Gastrocnemius medialis (tissue), 4 donors: Measurements from ENCODE around the gene IMPDH1. TPM values are rescaled to one million over a fixed set of nuclear protein-coding genes. Genes with fewer than 3 reads are reported as not detected.

Source experiments
- ATAC-seq, 2 donors: fragments of 150-250 bp; one replicate each; pipeline ENCODE4 v1.9.1; 2016
- DNase-seq, 2 donors: peaks; one replicate each; pipeline ENCODE4 v3.0.0-alpha.2; 2019
- H3K27ac ChIP-seq, 4 donors: fragments of 200-600 bp; sonication (generic); 1 replicate in 1 of 4; 2 replicates in 3 of 4; pipeline ENCODE4 v1.5.1; 2016 to 2018; ENCODE audit warnings: mild to moderate bottlenecking in 2 of 4, moderate library complexity in 1 of 4
- H3K27me3 ChIP-seq, 3 donors: fragments of 200-600 bp; sonication (generic) in 2 of 3; 1 replicate in 1 of 3; 2 replicates in 2 of 3; pipeline versions ENCODE4 v1.5.1 to v1.6.0; 2016 to 2019; ENCODE audit warnings: mild to moderate bottlenecking in 1 of 3, moderate library complexity in 1 of 3
- H3K36me3 ChIP-seq, 2 donors: fragments of 200-600 bp; sonication (generic) in 1 of 2; one replicate each; pipeline ENCODE4 v1.5.1; 2017 to 2018
- H3K4me1 ChIP-seq, 2 donors: fragments of 200-600 bp; sonication (generic) in 1 of 2; one replicate each; pipeline ENCODE4 v1.5.1; 2016 to 2017; ENCODE audit warnings: mild to moderate bottlenecking in 2 of 2
- H3K4me3 ChIP-seq, 4 donors: fragments of 200-600 bp; sonication (generic) in 3 of 4; 1 replicate in 1 of 4; 2 replicates in 3 of 4; pipeline ENCODE4 v1.5.1; 2016 to 2019; ENCODE audit warnings: mild to moderate bottlenecking in 2 of 4
- H3K9me3 ChIP-seq, 3 donors: fragments of 200-600 bp; sonication (generic) in 2 of 3; 1 replicate in 1 of 3; 2 replicates in 2 of 3; pipeline ENCODE4 v1.5.1; 2016 to 2019
- POLR2A ChIP-seq, 2 donors: fragments of 450-650 bp; IDR thresholded peaks; one replicate each; pipeline ENCODE4 v1.6.1; 2017; ENCODE audit warnings: antibody characterized with exemption in 2 of 2, mild to moderate bottlenecking in 2 of 2, moderate library complexity in 2 of 2
- in situ Hi-C, 4 donors: fragments of 200-750 bp; cut with MboI; loops; one replicate each; pipeline versions ENCODE4 v1.15.0 to v1.8.0; 2017; ENCODE audit warnings: low sequenced_read_pairs in 4 of 4
- intact Hi-C: fragments of 100-400 bp; cut with DNase I; formaldehyde crosslinking; loops from one replicate; pipeline ENCODE4 v1.15.1; 2023; ENCODE audit warnings: low total_unique reads
- total RNA-seq, 4 donors: library from RNA; depleted of rRNA; stranded (reverse); fragments of >200 nt; gene quantifications; one replicate each; pipeline versions ENCODE4 v1.1.0 to v1.2.3, GENCODE V29; 2016
- TF ChIP-seq, protein P1 (sequence below), 5 experiments: fragments of 450-650 bp in 3 of 5; fragments of 200-600 bp in 2 of 5; sonication (generic) in 2 of 5; IDR thresholded peaks in 4 of 5; conservative IDR thresholded peaks in 1 of 5; 1 replicate in 4 of 5; 2 replicates in 1 of 5; pipeline ENCODE4 v1.5.1; 2016 to 2019; ENCODE audit warnings: antibody characterized with exemption in 5 of 5, mild to moderate bottlenecking in 3 of 5, moderate library complexity in 3 of 5

The IMPDH1 gene
- total RNA-seq, 4 donors from 2014 or later: 4.0 to 7.1 (median 4.9) TPM

DNA sequence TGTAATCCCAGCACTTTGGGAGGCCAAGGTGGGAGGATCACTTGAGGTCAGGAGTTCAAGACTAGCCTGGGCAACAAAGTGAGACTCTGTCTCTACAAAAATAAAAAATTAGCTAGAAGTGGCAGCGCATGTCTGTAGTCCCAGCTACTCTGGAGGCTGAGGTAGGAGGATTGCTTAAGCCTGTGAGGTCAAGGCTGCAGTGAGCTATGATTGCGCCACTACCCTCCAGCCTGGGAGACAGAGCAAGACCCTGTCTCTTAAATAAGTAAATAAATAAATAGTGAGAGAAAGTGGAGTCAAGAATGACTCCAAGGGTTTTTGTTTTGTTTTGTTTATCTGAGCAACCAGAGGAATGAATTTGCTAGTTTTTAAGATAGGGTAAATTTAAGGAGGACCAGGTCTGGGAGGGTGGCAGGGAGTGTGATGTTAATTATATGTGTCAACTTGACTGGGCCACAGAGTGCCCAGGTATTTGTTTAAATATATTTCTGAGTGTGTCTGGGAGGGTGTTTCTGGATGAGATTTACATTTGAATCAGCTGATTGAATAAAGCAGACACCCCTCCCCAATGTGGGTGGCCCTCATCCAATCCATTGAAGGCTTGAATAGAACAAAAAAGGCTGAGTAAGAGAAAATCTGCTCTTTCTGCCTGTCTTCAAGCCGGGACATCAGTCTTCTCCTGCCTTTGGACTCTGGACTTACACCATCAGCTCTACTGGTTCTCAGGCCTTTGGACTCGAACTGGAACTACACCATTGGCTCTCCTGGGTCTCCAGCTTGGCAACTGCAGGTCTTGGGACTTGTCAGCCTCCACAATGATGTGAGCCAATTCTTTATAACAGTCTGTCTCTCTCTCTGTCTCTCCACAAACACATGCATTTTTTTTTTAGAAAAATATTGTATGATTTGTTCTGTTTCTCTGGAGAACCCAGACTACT lies 23.5 kb downstream of the IMPDH1 start:
- Histone ChIP-seq H3K4me3 (no peak overlapping the region), H3K27ac (no peak overlapping the region), H3K36me3 (no peaks in the 10 kb centered on the region), H3K27me3 (no peaks in the 10 kb centered on the region), H3K9me3 (no peaks in the 10 kb centered on the region), H3K4me1 (peaks cover 0 to 4% of the 10 kb centered on the region in 2 donors)
- no peak for DNase-seq
- intact Hi-C loops: no loop called here
- TF ChIP-seq POLR2A (IDR thresholded peaks at IDR 0.05): no peak
- TF ChIP-seq, protein P1, sequence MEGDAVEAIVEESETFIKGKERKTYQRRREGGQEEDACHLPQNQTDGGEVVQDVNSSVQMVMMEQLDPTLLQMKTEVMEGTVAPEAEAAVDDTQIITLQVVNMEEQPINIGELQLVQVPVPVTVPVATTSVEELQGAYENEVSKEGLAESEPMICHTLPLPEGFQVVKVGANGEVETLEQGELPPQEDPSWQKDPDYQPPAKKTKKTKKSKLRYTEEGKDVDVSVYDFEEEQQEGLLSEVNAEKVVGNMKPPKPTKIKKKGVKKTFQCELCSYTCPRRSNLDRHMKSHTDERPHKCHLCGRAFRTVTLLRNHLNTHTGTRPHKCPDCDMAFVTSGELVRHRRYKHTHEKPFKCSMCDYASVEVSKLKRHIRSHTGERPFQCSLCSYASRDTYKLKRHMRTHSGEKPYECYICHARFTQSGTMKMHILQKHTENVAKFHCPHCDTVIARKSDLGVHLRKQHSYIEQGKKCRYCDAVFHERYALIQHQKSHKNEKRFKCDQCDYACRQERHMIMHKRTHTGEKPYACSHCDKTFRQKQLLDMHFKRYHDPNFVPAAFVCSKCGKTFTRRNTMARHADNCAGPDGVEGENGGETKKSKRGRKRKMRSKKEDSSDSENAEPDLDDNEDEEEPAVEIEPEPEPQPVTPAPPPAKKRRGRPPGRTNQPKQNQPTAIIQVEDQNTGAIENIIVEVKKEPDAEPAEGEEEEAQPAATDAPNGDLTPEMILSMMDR (IDR thresholded peaks at IDR 0.05 in 4 of 5, conservative IDR thresholded peaks at IDR 0.05 in 1 of 5): no peak
- ATAC-seq: no peak
- in situ Hi-C loops: loop anchor here in 1 of 4 donors (5.0 kb wide), 1 partner anchor 39 kb away; no protein-coding TSS in a partner anchor

DNA sequence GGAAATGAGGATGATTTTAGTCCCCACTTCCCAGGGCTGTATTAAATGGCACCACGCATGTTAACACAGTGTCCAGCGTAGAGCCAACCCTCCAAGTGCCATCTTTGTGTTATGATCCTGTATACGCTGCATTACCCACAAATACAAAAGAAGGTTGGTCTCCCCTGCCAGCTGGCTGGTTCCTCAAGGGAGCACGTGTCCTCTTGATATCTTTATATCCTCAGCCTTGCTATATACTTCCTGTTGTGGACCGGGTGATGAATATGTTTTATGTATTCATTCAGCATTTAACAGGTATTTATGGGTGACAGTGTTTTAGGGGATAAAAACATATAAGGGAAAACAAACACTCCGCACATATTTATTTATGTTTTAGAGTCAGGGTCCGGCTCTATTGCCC lies 25.1 kb downstream of the IMPDH1 start:
- intact Hi-C loops (no loop called here), in situ Hi-C loops (loop anchor here in 3 of 4 donors (5.0 kb wide), 1 partner anchor 37 kb away; no protein-coding TSS in a partner anchor)
- Histone ChIP-seq H3K4me1 (peaks cover 7 to 17% of the 10 kb centered on the region in 2 donors), H3K36me3 (no peaks in the 10 kb centered on the region), H3K4me3 (no peak overlapping the region), H3K27me3 (no peaks in the 10 kb centered on the region), H3K9me3 (no peaks in the 10 kb centered on the region), H3K27ac (no peak overlapping the region)
- DNase-seq (no peak), ATAC-seq (no peak)
- TF ChIP-seq POLR2A (IDR thresholded peaks at IDR 0.05): no peak
- TF ChIP-seq, protein P1 (IDR thresholded peaks at IDR 0.05 in 4 of 5, conservative IDR thresholded peaks at IDR 0.05 in 1 of 5): no peak

DNA sequence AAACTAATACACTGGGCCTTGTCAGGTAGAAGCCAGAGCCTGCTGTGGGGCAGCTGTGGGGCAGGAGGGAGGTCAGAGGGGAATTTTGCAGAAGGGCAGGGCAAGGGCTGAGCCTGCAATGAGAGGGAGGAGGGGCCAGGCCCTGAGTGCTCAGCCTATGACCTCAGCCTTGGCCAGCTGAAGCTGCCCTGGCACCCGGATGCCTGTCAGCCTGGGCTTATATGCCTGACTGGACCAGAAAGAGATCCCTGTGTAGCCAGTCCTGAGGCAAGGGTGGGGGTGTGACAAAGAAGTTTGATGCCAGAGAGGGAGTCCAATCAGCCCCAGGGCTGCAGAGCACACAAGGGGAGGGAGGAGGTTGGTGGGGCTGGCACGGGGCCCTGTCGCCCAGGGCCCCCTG lies 26.0 kb downstream of the IMPDH1 start:
- H3K9me3 ChIP-seq: no peaks in the 10 kb centered on the region
- H3K27me3 ChIP-seq: no peaks in the 10 kb centered on the region
- in situ Hi-C loops: loop anchor here in 2 of 4 donors (5.0 kb wide), 1 partner anchor 36 kb away; no protein-coding TSS in a partner anchor
- DNase-seq (no peak), ATAC-seq (no peak)
- intact Hi-C loops: no loop called here
- H3K4me3 ChIP-seq: no peak overlapping the region
- TF ChIP-seq, protein P1 (IDR thresholded peaks at IDR 0.05 in 4 of 5, conservative IDR thresholded peaks at IDR 0.05 in 1 of 5): no peak
- TF ChIP-seq POLR2A (IDR thresholded peaks at IDR 0.05): no peak
- H3K36me3 ChIP-seq: no peaks in the 10 kb centered on the region
- peaks cover 15 to 27% of the 10 kb centered on the region in 2 donors for H3K4me1 ChIP-seq
- no peak overlapping the region for H3K27ac ChIP-seq

DNA sequence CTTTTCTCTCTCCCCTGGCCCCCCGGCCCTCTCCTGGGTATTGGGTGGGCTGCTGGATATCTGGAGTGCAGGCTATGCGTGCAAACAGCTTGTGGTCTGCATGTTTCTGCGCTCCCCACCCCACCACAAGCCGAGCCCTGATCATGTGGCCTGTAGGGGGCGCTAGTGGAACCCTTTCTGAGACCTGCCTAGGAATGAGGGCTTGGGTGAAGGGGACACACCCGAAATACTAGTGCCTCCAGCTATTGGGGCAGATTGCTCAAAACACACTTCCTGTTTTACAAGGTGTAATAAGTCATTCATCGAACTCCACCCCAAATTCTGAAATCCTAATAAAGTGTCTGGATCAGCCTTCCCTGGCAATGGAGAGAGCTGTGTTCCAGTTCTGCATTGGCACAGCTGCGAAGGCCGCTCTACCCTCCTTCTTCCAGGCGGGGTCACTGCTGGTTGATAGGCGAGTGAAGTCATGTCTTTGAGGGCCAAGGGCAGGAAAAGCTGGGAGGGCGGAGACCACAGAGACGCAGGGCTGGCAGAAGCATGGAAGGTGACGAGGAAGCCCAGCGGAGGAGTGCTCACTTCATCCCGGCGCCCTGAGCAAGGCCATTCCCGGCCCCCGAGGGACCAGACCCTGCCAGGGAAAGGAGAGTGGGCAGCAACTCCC lies 28.5 kb downstream of the IMPDH1 start:
- H3K27me3 ChIP-seq: no peaks in the 10 kb centered on the region
- in situ Hi-C loops: loop anchor here in 2 of 4 donors (5.0 kb wide), 1 partner anchor 34 kb away; no protein-coding TSS in a partner anchor
- no peak overlapping the region for H3K4me3 ChIP-seq
- H3K36me3 ChIP-seq: no peaks in the 10 kb centered on the region
- no peak for TF ChIP-seq POLR2A (IDR thresholded peaks at IDR 0.05)
- TF ChIP-seq, protein P1 (IDR thresholded peaks at IDR 0.05 in 4 of 5, conservative IDR thresholded peaks at IDR 0.05 in 1 of 5): peak in 1 of 5 experiments; percentile 42
- DNase-seq (no peak), ATAC-seq (peak in 1 of 2 donors; percentile 11)
- H3K27ac ChIP-seq: no peak overlapping the region
- H3K4me1 ChIP-seq: peaks cover 15 to 28% of the 10 kb centered on the region in 2 donors
- intact Hi-C loops: no loop called here
- no peaks in the 10 kb centered on the region for H3K9me3 ChIP-seq
